ENCODE results near the gene NDUFB10. TPM values are rescaled to one million over a fixed set of nuclear protein-coding genes. Genes with fewer than 3 reads are reported as not detected.

The NDUFB10 gene
- total RNA-seq, 1 donor from 2014 or later, result 153 TPM

- H3K9ac ChIP-seq (ENCODE audit: low read length), result peak within 1 kb of the TSS; percentile 94
- H3K4me2 ChIP-seq (ENCODE audit: low read length), result peak within 1 kb of the TSS; percentile 100
- H3K9me3 Mint-ChIP-seq (ENCODE audit: unreplicated experiment), result no peaks in the 10 kb centered on the region
- H3K4me3 ChIP-seq (ENCODE audit: insufficient read depth, low read depth, low read length), result peak within 1 kb of the TSS; percentile 88
- H3K4me3 Mint-ChIP-seq (ENCODE audit: unreplicated experiment), result peak within 1 kb of the TSS; percentile 90
- TF ChIP-seq EZH2 (IDR thresholded peaks at IDR 0.05; ENCODE audit: insufficient read depth, low read length) (no peak), CTCF (IDR thresholded peaks at IDR 0.05; ENCODE audit: insufficient read depth, low read depth, low read length) (no peak)
- H3K27ac ChIP-seq (ENCODE audit: low read depth, low read length), result peak within 1 kb of the TSS; percentile 83
- peaks cover 30% of the 10 kb centered on the region for H3K4me1 ChIP-seq (ENCODE audit: insufficient read depth, low read length)
- peak within 1 kb of the TSS; percentile 84 for H2AFZ ChIP-seq (ENCODE audit: low read depth, low read length)
- peaks cover 4% of the 10 kb centered on the region for H3K36me3 Mint-ChIP-seq (ENCODE audit: low read depth, unreplicated experiment)
- H3K27me3 Mint-ChIP-seq (ENCODE audit: low read depth, unreplicated experiment), result no peaks in the 10 kb centered on the region
- H3K27me3 ChIP-seq (ENCODE audit: insufficient read depth, low read length), result no peaks in the 10 kb centered on the region
- DNase-seq (ENCODE audit: low read depth), result peak; percentile 69
- H3K9me3 ChIP-seq (ENCODE audit: insufficient read depth, low read depth, low read length), result no peaks in the 10 kb centered on the region
- H3K27ac Mint-ChIP-seq (ENCODE audit: unreplicated experiment), result peak within 1 kb of the TSS; percentile 85
- peaks cover 42% of the 10 kb centered on the region for H4K20me1 ChIP-seq (ENCODE audit: insufficient read depth, low read length)
- H3K36me3 ChIP-seq (ENCODE audit: insufficient read depth, low read length), result no peaks in the 10 kb centered on the region
- H3K4me1 Mint-ChIP-seq (ENCODE audit: low read depth, unreplicated experiment), result peaks cover 18% of the 10 kb centered on the region
- H3K79me2 ChIP-seq (ENCODE audit: insufficient read depth, low read length), result peaks cover 56% of the 10 kb centered on the region
- no peak for FAIRE-seq
Observed at GRCh38 chr16:2009791-2010510, 50.6 kb downstream of the NDUFB10 start, which contains the start of gene ZNF598. ZNF598 (minus strand) TSS chr16:2009821.

Other genes with a start within 250 kb of the NDUFB10 start
- gene NME3, start 188.0 kb upstream of the NDUFB10 start, total RNA-seq, result 36.3 and 42.7 TPM in 2 replicates
- gene EME2, start 186.7 kb upstream of the NDUFB10 start, total RNA-seq, result 21.4 and 23.3 TPM in 2 replicates
- 74.0 and 80.2 TPM in 2 replicates for gene MRPS34, start 186.4 kb upstream of the NDUFB10 start, total RNA-seq
- 21.8 and 23.3 TPM in 2 replicates for gene SPSB3, start 177.0 kb upstream of the NDUFB10 start, total RNA-seq
- 41.4 and 45.2 TPM in 2 replicates for gene NUBP2, start 176.6 kb upstream of the NDUFB10 start, total RNA-seq
- not detected in 2 replicates for gene IGFALS, start 165.8 kb upstream of the NDUFB10 start, total RNA-seq
- gene HAGH, start 132.7 kb upstream of the NDUFB10 start, total RNA-seq, result 35.9 and 36.9 TPM in 2 replicates
- gene FAHD1, start 132.3 kb upstream of the NDUFB10 start, total RNA-seq, result 24.0 and 25.8 TPM in 2 replicates
- 0.16 TPM in 1 of 2 replicates, not detected in the other for gene MEIOB, start 87.4 kb upstream of the NDUFB10 start, total RNA-seq
- not detected in 2 replicates for gene HS3ST6, start 41.1 kb upstream of the NDUFB10 start, total RNA-seq
- gene MSRB1, start 16.3 kb upstream of the NDUFB10 start, total RNA-seq, result 23.7 and 25.8 TPM in 2 replicates
- gene RPL3L, start 4.8 kb upstream of the NDUFB10 start, total RNA-seq, result not detected in 2 replicates
- 2,350 and 2,534 TPM in 2 replicates for gene RPS2, start 5.3 kb downstream of the NDUFB10 start, total RNA-seq
- not detected in 2 replicates for gene RNF151, start 7.3 kb downstream of the NDUFB10 start, total RNA-seq
- 24.4 and 28.5 TPM in 2 replicates for gene TBL3, start 12.5 kb downstream of the NDUFB10 start, total RNA-seq
- 0.89 TPM in 1 of 2 replicates, not detected in the other for gene NOXO1, start 21.9 kb downstream of the NDUFB10 start, total RNA-seq
- gene GFER, start 24.7 kb downstream of the NDUFB10 start, total RNA-seq, result 30.4 and 32.1 TPM in 2 replicates
- gene SYNGR3, start 30.4 kb downstream of the NDUFB10 start, total RNA-seq, result 4.8 and 6.0 TPM in 2 replicates
- gene ZNF598, start 50.3 kb downstream of the NDUFB10 start, total RNA-seq, result 46.0 and 50.0 TPM in 2 replicates
- 2.1 and 2.9 TPM in 2 replicates for gene NPW, start 60.2 kb downstream of the NDUFB10 start, total RNA-seq
- 92.5 and 106 TPM in 2 replicates for gene NHERF2, start 67.4 kb downstream of the NDUFB10 start, total RNA-seq
- 13.2 and 13.7 TPM in 2 replicates for gene NTHL1, start 88.3 kb downstream of the NDUFB10 start, total RNA-seq
- 89.5 and 94.6 TPM in 2 replicates for gene TSC2, start 88.4 kb downstream of the NDUFB10 start, total RNA-seq
- 112 and 128 TPM in 2 replicates for gene PKD1, start 176.4 kb downstream of the NDUFB10 start, total RNA-seq
- 1.2 and 1.4 TPM in 2 replicates for gene RAB26, start 189.1 kb downstream of the NDUFB10 start, total RNA-seq
- 92.1 and 93.1 TPM in 2 replicates for gene TRAF7, start 196.2 kb downstream of the NDUFB10 start, total RNA-seq
- 0.66 and 1.3 TPM in 2 replicates for gene CASKIN1, start 237.1 kb downstream of the NDUFB10 start, total RNA-seq
- gene MLST8, start 245.9 kb downstream of the NDUFB10 start, total RNA-seq, result 32.6 and 34.7 TPM in 2 replicates